ENCODE data around the gene BEND6.

DNA sequence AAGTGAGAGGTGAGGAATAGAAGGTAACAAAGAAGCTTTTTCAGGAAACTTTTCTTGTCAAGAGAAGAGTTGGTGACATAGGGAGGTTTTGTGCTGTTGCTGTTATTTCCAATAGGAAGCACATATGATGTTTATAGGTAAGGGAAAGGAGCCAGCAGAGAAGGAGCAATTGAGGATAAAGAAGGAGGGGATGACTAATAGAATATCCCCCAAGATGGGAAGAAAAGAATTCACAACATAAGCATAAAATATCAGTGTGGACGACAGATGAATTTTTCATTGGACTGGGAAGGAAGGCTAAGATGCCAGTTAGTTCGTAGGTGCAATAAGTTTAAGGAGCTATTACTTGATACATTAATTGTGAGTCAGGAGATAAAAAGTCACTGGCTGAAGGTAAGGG is 8.5 kb upstream of the BEND6 start:
- TF ChIP-seq, protein P1, sequence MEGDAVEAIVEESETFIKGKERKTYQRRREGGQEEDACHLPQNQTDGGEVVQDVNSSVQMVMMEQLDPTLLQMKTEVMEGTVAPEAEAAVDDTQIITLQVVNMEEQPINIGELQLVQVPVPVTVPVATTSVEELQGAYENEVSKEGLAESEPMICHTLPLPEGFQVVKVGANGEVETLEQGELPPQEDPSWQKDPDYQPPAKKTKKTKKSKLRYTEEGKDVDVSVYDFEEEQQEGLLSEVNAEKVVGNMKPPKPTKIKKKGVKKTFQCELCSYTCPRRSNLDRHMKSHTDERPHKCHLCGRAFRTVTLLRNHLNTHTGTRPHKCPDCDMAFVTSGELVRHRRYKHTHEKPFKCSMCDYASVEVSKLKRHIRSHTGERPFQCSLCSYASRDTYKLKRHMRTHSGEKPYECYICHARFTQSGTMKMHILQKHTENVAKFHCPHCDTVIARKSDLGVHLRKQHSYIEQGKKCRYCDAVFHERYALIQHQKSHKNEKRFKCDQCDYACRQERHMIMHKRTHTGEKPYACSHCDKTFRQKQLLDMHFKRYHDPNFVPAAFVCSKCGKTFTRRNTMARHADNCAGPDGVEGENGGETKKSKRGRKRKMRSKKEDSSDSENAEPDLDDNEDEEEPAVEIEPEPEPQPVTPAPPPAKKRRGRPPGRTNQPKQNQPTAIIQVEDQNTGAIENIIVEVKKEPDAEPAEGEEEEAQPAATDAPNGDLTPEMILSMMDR (IDR thresholded peaks at IDR 0.05), result no peak
- no peak for TF ChIP-seq EZH2 (IDR thresholded peaks at IDR 0.05; ENCODE audit: borderline replicate concordance, insufficient read depth, low read depth, low read length, poor library complexity, severe bottlenecking)

Data from B cell (primary cell).